ENCODE measurements around the gene KRTAP12-3.
"Not testable (repeated sequence)": the region's sequence is repeated elsewhere in the genome, so short reads cannot be mapped to it uniquely, and the experiment has no call there.

GRCh38 chr21:44627831-44628233 is 29.9 kb upstream of the KRTAP12-3 start:
- TF ChIP-seq, protein P1, sequence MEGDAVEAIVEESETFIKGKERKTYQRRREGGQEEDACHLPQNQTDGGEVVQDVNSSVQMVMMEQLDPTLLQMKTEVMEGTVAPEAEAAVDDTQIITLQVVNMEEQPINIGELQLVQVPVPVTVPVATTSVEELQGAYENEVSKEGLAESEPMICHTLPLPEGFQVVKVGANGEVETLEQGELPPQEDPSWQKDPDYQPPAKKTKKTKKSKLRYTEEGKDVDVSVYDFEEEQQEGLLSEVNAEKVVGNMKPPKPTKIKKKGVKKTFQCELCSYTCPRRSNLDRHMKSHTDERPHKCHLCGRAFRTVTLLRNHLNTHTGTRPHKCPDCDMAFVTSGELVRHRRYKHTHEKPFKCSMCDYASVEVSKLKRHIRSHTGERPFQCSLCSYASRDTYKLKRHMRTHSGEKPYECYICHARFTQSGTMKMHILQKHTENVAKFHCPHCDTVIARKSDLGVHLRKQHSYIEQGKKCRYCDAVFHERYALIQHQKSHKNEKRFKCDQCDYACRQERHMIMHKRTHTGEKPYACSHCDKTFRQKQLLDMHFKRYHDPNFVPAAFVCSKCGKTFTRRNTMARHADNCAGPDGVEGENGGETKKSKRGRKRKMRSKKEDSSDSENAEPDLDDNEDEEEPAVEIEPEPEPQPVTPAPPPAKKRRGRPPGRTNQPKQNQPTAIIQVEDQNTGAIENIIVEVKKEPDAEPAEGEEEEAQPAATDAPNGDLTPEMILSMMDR (IDR thresholded peaks at IDR 0.05) = not testable (repeated sequence)
- TF ChIP-seq POLR2A (IDR thresholded peaks at IDR 0.05) = not testable (repeated sequence)

Data from uterus (tissue), 2 donors.